Lower lobe of right lung (tissue), 2 donors: Measurements from ENCODE around the gene HPCA. TPM values are rescaled to one million over a fixed set of nuclear protein-coding genes. Genes with fewer than 3 reads are reported as not detected.

Source experiments
- ATAC-seq, 2 donors: fragments of 200-7000 bp; cut with Tn5 transposase; one replicate each; pipeline ENCODE4 v1.9.1; 2020 to 2022; ENCODE audit warnings: mild to moderate bottlenecking in 2 of 2, moderate library complexity in 2 of 2
- DNase-seq: peaks from one replicate; pipeline ENCODE4 v3.0.0-alpha.2; 2020
- H3K27ac ChIP-seq: fragments of 200-600 bp; one replicate; pipeline ENCODE4 v1.8.0; 2022
- H3K27me3 ChIP-seq: fragments of 200-600 bp; one replicate; pipeline ENCODE4 v1.8.0; 2022; ENCODE audit warnings: low read depth
- H3K36me3 ChIP-seq: fragments of 200-600 bp; one replicate; pipeline ENCODE4 v1.8.0; 2022; ENCODE audit warnings: mild to moderate bottlenecking
- H3K4me1 ChIP-seq: fragments of 200-600 bp; one replicate; pipeline ENCODE4 v1.8.0; 2022
- H3K4me3 ChIP-seq: fragments of 200-600 bp; one replicate; pipeline ENCODE4 v1.8.0; 2022; ENCODE audit warnings: mild to moderate bottlenecking
- H3K9me3 ChIP-seq: fragments of 200-600 bp; one replicate; pipeline ENCODE4 v1.8.0; 2022
- intact Hi-C: fragments of 100-400 bp; cut with DNase I; formaldehyde crosslinking; loops from one replicate; pipeline ENCODE4 v1.11.0; 2022
- total RNA-seq: library from RNA; stranded (reverse); fragmentation: NEBNext Ultra II Directional; extraction: Animal tissue kit (Norgen Biotek cat#: 25700); gene quantifications from one replicate; pipeline ENCODE4 v1.2.1, GENCODE V29; 2021
- TF ChIP-seq, protein P1 (sequence below): fragments of 200-600 bp; IDR thresholded peaks from one replicate; pipeline ENCODE4 v1.8.0; 2022; ENCODE audit warnings: antibody characterized with exemption, mild to moderate bottlenecking
- donor health status: DM: no; HTN: yes; CAD: no; lungs with severe emphysema.

The HPCA gene
- total RNA-seq, 1 donor from 2014 or later = not detected

GRCh38 chr1:32878183-32878582, 8.1 kb upstream of the HPCA start:
- H3K4me3 ChIP-seq = no peak overlapping the region
- H3K9me3 ChIP-seq = no peaks in the 10 kb centered on the region
- intact Hi-C loops = no loop called here
- no peak overlapping the region for H3K27ac ChIP-seq
- H3K4me1 ChIP-seq = peaks cover 6% of the 10 kb centered on the region
- H3K27me3 ChIP-seq = peaks cover 20% of the 10 kb centered on the region
- ATAC-seq = no peak
- TF ChIP-seq, protein P1, sequence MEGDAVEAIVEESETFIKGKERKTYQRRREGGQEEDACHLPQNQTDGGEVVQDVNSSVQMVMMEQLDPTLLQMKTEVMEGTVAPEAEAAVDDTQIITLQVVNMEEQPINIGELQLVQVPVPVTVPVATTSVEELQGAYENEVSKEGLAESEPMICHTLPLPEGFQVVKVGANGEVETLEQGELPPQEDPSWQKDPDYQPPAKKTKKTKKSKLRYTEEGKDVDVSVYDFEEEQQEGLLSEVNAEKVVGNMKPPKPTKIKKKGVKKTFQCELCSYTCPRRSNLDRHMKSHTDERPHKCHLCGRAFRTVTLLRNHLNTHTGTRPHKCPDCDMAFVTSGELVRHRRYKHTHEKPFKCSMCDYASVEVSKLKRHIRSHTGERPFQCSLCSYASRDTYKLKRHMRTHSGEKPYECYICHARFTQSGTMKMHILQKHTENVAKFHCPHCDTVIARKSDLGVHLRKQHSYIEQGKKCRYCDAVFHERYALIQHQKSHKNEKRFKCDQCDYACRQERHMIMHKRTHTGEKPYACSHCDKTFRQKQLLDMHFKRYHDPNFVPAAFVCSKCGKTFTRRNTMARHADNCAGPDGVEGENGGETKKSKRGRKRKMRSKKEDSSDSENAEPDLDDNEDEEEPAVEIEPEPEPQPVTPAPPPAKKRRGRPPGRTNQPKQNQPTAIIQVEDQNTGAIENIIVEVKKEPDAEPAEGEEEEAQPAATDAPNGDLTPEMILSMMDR = no peak
- DNase-seq = no peak
- H3K36me3 ChIP-seq = no peaks in the 10 kb centered on the region

GRCh38 chr1:32878637-32879041, 7.7 kb upstream of the HPCA start:
- Histone ChIP-seq H3K9me3 (no peaks in the 10 kb centered on the region), H3K4me1 (peaks cover 6% of the 10 kb centered on the region), H3K27me3 (peaks cover 18% of the 10 kb centered on the region), H3K27ac (no peak overlapping the region), H3K36me3 (no peaks in the 10 kb centered on the region), H3K4me3 (no peak overlapping the region)
- DNase-seq = no peak
- intact Hi-C loops = no loop called here
- ATAC-seq = no peak
- TF ChIP-seq, protein P1 = no peak

DNA sequence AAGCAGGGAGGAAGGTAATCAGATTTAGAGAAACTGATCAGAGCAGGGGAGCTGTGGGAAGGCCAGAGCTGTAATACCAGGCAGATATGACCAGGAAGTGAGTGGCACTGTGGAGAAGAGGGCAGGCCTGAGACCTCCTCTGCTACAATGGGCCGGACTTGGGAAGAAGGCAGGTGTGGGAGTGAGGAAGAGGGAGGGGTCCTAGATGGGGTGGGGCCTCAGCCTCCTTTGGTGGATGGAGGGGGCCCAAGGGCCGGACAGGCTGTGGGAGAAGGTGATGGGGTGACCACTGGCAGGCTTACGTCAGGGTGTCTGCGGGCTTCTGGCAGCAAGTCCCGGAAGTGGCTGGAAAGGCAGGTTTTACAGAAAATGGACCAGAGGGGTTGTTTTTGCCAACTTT, 5.0 kb upstream of the HPCA start:
- ATAC-seq = no peak
- Histone ChIP-seq H3K27me3 (peaks cover 41% of the 10 kb centered on the region), H3K9me3 (no peaks in the 10 kb centered on the region), H3K27ac (no peak overlapping the region), H3K36me3 (no peaks in the 10 kb centered on the region), H3K4me1 (peaks cover 5% of the 10 kb centered on the region), H3K4me3 (no peak overlapping the region)
- intact Hi-C loops = no loop called here
- DNase-seq = no peak
- TF ChIP-seq, protein P1 = no peak

- no peak for DNase-seq
- TF ChIP-seq, protein P1 = no peak
- Histone ChIP-seq H3K9me3 (no peaks in the 10 kb centered on the region), H3K36me3 (no peaks in the 10 kb centered on the region), H3K27ac (no peak overlapping the region), H3K4me1 (no peaks in the 10 kb centered on the region), H3K4me3 (no peak overlapping the region), H3K27me3 (peaks cover 41% of the 10 kb centered on the region)
- intact Hi-C loops = no loop called here
- ATAC-seq = no peak
Observed at GRCh38 chr1:32881871-32882850, 4.1 kb upstream of the HPCA start.

GRCh38 chr1:32883338-32884031, 2.8 kb upstream of the HPCA start:
- ATAC-seq (no peak), DNase-seq (no peak)
- H3K4me1 ChIP-seq = no peaks in the 10 kb centered on the region
- no peaks in the 10 kb centered on the region for H3K9me3 ChIP-seq
- no peak overlapping the region for H3K4me3 ChIP-seq
- H3K36me3 ChIP-seq = no peaks in the 10 kb centered on the region
- H3K27ac ChIP-seq = no peak overlapping the region
- peaks cover 47% of the 10 kb centered on the region for H3K27me3 ChIP-seq
- intact Hi-C loops = no loop called here
- TF ChIP-seq, protein P1 = no peak
